HG03025 (cell line): ENCODE results near the gene TADA2A.
A peak's percentile ranks its signal among the peaks of the same experiment; 100 is the strongest.
"Not testable (repeated sequence)": the region's sequence is repeated elsewhere in the genome, so short reads cannot be mapped to it uniquely, and the experiment has no call there.

Source experiments
- ATAC-seq: cut with Tn5 transposase; IDR thresholded peaks from one replicate; pipeline ENCODE4 v1.9.1; 2021; ENCODE audit warnings: mild to moderate bottlenecking, moderate library complexity; ENCODE audit not compliant: unreplicated experiment, low FRiP score

Gene TADA2A

DNA sequence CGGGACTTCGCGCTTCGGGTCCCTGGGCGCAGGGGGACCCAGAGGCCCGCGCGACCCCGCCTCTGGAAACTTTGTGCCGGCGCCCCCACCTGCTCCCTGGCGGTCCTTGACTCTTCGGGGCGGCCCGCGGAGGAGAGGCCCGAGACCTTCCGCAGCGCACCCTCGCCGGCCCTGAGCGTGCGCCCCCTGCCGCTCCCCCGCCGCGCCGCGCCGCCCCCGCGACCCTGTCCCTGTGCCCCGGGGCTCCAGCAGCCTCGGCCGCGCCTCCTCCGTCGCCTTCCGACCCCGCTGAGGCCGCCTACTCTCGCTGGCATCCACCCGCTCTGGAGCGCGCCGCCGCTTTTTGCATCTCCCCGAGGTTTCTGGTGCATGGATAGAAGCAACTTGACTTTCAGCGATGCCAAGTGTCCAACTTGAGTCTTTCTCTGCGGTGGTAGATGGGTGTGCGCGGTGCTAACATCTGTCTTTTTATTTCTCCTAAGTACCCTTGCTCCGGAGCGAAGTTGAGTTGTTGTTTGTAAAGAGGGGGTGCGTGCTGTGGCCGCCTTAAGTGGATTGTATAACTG, 83.4 kb downstream of the TADA2A start:
- peak; percentile 50 for ATAC-seq

- ATAC-seq: no peak
Measured at GRCh38 chr17:37490638-37491614, 84.2 kb downstream of the TADA2A start.

DNA sequence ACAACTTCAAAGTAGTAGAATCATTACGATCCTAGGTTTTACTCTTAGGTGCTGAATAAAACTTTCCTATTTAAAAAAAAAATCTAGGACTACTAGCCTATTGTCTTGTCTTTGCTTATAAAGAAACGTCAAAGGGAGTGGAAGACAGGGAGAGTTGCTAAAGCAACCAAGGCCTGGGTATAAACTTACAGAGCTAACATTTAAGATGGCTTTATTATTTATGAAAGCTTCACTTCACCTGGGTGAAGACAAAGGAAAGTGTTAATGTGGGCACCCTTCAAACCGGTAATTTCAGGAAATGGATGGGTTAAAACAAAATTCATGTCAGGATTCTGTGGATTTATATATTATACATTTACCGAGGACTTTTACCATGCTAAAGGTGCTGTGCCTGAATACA, 85.5 kb downstream of the TADA2A start:
- ATAC-seq: no peak

GRCh38 chr17:37493249-37494027, 86.8 kb downstream of the TADA2A start:
- no peak for ATAC-seq

DNA sequence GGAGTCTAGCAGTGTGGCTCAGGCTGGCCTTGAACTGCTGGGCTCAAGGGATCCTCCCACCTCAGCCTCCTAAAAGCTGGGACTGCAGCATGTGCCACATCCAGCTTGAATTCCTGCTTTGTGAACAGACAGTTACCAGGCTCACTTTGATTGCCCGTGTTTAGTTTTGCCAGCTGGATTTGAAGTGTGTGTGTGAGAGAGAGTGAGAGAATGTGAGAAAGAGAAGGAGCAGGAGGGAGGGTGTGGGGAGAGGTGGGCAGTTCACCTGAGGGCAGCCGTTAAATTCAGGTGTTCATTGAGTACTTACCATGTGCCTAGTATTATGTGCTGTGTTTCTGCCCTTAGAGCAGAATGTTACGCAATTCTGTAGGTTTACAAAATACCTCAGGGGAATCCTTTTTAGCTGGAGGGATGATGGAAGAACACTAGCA, 87.7 kb downstream of the TADA2A start:
- no peak for ATAC-seq

DNA sequence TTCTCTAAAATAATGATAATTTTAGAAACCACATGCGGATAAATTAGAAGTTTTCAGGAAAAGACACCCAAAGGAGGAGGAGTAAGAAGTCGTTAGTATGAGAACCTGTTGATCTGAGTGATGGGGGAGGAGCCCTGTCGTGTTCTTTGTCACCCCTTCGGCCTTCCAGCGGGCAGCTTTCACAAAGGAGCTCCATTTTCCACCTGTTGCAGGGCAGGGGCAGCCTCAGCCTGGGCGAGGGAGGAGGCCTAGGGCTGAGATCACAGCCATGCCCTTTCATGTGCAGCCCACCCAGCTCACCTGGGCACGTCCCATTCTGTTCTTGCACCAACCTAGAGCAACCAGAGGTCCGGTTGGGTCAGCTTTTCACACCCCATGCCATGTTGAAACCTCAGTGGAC, 88.3 kb downstream of the TADA2A start:
- no peak for ATAC-seq

- no peak for ATAC-seq
Measured at GRCh38 chr17:37500378-37500777, 93.7 kb downstream of the TADA2A start.

DNA sequence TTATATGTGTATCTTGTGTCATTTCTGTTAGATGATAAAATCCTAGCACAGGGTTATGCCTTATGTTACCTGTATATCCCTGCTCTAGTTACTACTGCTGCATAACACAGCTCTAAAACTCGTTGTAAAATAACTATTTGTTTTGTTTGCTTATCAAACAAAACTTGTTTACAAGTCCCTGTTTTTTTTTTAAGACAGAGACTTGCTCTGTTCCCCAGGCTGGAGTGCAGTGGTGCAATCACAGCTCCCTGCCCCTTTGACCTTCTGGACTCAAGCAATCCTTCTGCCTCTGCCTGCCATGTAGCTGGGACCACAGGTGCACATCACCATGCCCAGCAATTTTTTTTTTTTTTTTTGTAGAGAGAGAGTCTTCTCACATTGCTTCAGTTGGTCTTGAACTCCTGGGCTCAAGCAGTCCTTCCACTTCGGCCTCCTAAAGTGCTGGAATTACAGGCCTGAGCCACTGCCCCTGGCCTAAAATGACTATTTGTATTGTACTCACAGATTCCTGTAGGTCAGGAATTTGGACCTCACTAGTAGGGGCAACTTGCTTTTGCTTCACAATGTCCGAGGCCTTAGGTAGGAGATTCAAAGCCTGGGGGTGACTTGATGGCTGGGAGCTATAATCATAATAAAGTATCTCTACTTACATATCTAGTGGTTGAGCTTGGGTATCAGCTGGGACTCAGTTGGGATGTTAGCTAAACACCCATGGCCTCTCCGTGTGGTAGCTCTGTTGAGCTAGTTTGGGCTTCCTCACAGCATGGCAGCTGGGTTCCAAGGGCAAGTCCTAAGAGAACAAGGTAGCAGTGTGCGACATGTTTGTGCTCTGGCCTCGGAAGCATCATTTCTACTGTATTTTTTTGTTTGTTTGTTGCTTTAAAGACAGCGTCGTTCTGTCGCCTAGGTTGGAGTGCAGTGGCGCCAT, 95.6 kb downstream of the TADA2A start:
- no peak for ATAC-seq

DNA sequence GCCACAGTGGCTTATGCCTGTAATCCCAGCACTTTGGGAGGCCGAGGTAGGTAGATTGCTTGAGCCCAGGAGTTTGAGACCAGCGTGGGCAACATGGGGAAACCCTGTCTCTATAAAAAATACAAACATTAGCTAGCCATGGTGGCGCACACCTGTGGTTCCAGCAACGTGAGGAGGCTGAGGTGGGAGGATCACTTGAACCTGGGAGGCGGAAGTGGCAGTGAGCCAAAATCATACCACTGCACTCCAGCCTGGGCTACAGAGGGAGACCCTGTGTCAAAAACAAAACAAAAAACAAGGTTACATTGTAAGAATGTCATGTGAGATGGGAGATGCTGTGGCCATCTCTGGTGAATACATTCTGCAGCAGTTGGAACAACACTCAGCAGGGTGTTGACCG, 96.5 kb downstream of the TADA2A start:
- no peak for ATAC-seq

DNA sequence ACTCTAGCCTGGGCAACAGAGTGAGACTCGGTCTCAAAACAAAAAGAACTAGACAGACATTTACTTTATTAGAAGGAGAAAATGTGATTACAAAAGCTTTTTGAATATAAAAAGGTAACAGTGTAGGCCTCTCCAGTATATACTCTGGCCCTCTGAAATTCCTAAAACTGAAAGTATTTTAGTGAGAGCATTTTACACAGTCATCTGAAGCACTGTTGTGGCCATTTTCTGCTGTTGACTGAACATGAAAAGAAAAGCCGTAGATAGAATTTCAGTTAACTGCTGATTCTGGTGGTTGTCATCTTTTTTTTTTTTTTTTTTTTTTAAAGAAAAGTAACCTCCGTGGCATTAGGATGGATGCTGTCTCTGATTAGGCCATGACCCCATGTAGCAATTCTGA, 98.6 kb downstream of the TADA2A start:
- no peak for ATAC-seq

DNA sequence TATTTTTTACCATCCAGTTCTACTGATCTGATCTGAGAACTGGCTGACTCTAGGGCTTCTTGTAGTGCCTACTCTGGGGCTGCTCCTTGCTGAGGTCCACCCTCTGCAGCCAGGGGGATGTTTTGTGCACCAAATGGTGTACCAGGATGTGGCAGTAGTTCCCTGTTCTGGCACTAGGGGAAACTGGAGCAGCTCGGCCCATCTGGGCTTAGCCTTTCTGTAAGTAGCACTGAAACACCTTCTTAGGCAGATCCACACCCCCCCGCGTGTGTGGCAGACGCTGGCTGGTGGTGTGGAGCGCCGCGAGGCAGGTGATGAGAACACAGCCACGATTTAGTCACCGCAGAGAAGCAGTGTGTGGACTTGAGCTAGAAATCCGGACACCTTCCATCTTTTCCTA, 100.0 kb downstream of the TADA2A start:
- ATAC-seq: no peak

DNA sequence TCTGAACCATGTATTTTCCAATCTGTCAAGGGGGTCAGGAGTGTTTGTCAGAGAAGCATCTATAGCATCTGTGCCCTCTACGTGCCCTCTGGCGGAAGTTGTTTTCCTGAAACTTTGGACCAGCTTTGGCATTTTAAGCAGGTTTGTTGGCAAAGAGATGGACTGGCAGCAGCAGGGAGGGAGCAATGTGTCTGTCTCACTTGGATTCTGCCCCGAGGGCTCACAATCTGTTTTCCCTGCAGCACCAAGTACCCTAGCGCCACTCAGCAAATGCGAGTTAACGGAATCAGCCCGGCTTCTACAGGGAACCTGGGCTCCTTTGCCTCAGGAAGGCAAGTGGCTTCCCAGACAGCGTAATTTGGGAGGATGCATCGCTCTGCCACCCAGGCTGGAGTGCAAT, 100.4 kb downstream of the TADA2A start:
- no peak for ATAC-seq

DNA sequence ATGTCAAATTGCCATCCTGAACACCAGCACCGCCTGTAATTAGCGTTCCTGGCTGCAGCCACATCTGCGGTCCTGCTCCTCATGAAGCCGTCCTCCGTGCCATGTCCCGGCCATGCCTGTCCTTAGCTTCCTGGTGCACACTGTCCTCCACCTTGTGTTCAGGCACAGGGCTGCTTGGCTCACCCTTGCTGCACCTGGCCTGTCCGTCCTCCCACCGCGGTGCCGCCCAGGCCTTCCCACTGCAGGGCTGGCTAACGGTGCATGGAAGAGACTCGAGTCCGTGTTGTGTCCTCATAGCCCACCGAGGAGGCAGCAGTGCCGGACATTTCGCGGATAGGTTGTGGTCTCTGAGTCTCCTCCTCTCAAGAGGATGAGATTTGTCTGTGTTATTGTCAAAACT, 103.4 kb downstream of the TADA2A start:
- no peak for ATAC-seq

- ATAC-seq: not testable (repeated sequence)
Measured at GRCh38 chr17:37511642-37512041, 105.0 kb downstream of the TADA2A start.

- no peak for ATAC-seq
Measured at GRCh38 chr17:37512442-37513068, 105.9 kb downstream of the TADA2A start.

DNA sequence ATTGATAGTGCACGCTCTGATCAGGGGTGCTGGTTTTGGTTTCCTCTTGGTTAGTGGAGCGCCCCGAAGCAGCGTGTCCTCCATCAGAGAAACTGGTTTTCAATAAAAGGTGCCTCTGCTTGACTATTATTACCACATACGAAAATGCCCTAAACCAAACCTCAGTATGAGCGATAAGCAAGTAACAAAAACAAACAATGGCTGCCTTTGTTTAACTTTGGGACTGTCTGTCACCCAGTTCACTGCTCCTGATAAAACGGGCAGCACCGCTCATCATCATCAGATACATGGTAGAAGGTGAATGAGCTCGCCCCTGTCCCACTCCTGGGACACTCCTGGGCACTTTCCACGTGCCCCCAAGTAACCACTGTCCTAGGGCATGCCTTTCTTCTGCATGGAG, 107.0 kb downstream of the TADA2A start:
- no peak for ATAC-seq

DNA sequence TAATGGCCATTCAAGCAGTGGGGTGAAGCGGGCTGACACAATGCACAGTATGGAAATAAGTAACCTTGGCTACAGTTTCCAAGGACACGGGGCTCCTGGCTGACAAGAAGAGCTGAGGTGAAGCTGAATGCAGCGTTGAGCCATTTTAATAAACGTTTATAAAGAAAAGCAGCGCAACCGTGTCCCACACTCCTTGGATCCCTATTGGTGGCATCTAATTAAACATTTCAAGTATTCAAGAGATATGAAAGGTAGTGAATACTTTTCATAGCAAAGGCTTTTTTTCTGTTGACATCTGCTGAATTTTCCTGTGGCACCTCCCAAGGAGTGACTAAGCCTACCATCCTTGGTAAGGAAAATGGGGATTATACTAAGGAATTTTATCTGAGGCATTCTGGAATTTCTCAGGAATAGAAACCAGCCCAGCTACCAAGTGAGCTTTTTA, 109.5 kb downstream of the TADA2A start:
- ATAC-seq: no peak

DNA sequence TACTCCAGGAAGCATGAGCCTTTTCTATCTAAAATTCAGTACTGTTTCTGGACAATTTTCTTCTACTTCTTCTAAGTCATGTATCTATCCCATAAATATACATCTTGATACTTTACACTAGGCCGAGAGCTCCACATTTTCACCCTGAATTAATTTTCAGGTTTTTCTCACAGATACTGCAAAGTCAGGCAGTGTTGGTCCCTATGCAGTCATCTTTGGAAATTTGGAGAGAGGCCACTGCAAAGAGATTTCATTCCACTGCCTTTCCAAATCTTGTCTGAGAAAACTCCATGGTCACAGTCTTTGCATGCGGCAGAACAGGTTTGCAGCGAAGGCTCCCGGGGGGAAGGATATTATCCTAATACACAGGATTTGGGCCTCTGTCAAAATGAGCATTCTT, 111.2 kb downstream of the TADA2A start:
- ATAC-seq: no peak

GRCh38 chr17:37518826-37519225, 112.1 kb downstream of the TADA2A start:
- no peak for ATAC-seq
